Endothelial cell of umbilical vein (primary cell): ENCODE data around the gene SH3GL3. TPM values are rescaled to one million over a fixed set of nuclear protein-coding genes. Genes with fewer than 3 reads are reported as not detected.

Experiments used
- BruUV-seq: library from RNA; stranded (reverse); fragments of 400-500 nt; replicated peaks from 2 replicates; lab custom pipeline; 2021; lab: Mats Ljungman, UMichigan
- CTCF ChIA-PET: fragments of 300-600, 350-600 bp; sonication (Branson Sonifier 250); formaldehyde crosslinking; loops from one replicate; lab custom pipeline; 2021; ENCODE audit warnings: antibody characterized with exemption, inconsistent platforms; lab: Charles Lee
- POLR2A ChIA-PET: fragments of 300-600, 350-600 bp; sonication (Branson Sonifier 250); formaldehyde crosslinking; loops from one replicate; lab custom pipeline; 2021; ENCODE audit warnings: antibody characterized with exemption, inconsistent platforms; lab: Charles Lee
- DNase-seq: peaks from one replicate; pipeline ENCODE4 v3.0.0-alpha.2; 2011; ENCODE audit warnings: low read depth, low spot score
- FAIRE-seq: peaks from 2 replicates; lab custom pipeline; 2011; peaks lifted over from hg19 to GRCh38; lab: Jason Lieb, UNC
- H2AFZ ChIP-seq: 2 replicates; pipeline ENCODE4 v1.6.0; 2012; ENCODE audit warnings: low read depth, low read length, control low read depth, inconsistent platforms
- H3K27ac ChIP-seq: 2 replicates; pipeline ENCODE4 v1.5.1; 2011; ENCODE audit warnings: low read depth, mild to moderate bottlenecking, control low read depth, low read length, moderate library complexity; ENCODE audit not compliant: insufficient read depth
- H3K27me3 ChIP-seq, 2 experiments: 2 replicates each; pipeline versions ENCODE4 v1.6.0 to v1.6.1; 2011; ENCODE audit warnings: low read length in 2 of 2, mixed read lengths in 1 of 2; ENCODE audit not compliant: control insufficient read depth in 2 of 2, insufficient read depth in 2 of 2
- H3K36me3 ChIP-seq, 2 experiments: 2 replicates in 1 of 2; 3 replicates in 1 of 2; pipeline ENCODE4 v1.5.1; 2011; ENCODE audit warnings: low read length in 2 of 2, mild to moderate bottlenecking in 1 of 2, moderate library complexity in 1 of 2; ENCODE audit not compliant: control insufficient read depth in 2 of 2, insufficient read depth in 2 of 2; ENCODE audit errors: extremely low read depth in 1 of 2
- H3K4me1 ChIP-seq: 3 replicates; pipeline ENCODE4 v1.5.1; 2011; ENCODE audit warnings: mild to moderate bottlenecking, low read length; ENCODE audit not compliant: control insufficient read depth, insufficient read depth; ENCODE audit errors: extremely low read depth
- H3K4me2 ChIP-seq: 2 replicates; pipeline ENCODE4 v1.6.1; 2011; ENCODE audit warnings: low read length, control low read depth, mixed read lengths; ENCODE audit not compliant: insufficient read depth
- H3K4me3 ChIP-seq, 3 experiments: fragments of 200-600 bp in 1 of 3; sonication (generic), shearing (Covaris generic) in 1 of 3; replicated peaks in 1 of 3; 2 replicates each; pipeline ENCODE4 v1.5.1; 2011 to 2016; ENCODE audit warnings: control low read depth in 3 of 3, low read length in 3 of 3, mild to moderate bottlenecking in 2 of 3, inconsistent platforms in 1 of 3, low read depth in 1 of 3, moderate library complexity in 1 of 3; ENCODE audit not compliant: insufficient read depth in 1 of 3
- H3K79me2 ChIP-seq: 2 replicates; pipeline ENCODE4 v1.6.0; 2012; ENCODE audit warnings: low read length, inconsistent platforms; ENCODE audit not compliant: control insufficient read depth, insufficient read depth
- H3K9ac ChIP-seq: replicated peaks from 2 replicates; pipeline ENCODE3; 2011; ENCODE audit warnings: low read length, control low read depth; ENCODE audit not compliant: insufficient read depth; ENCODE audit errors: extremely low read depth
- H3K9me1 ChIP-seq: replicated peaks from 3 replicates; pipeline ENCODE4 v1.6.0; 2011; ENCODE audit warnings: mild to moderate bottlenecking, low read length; ENCODE audit not compliant: control insufficient read depth, insufficient read depth; ENCODE audit errors: extremely low read depth
- H3K9me3 ChIP-seq: replicated peaks from 2 replicates; pipeline ENCODE4 v1.5.1; 2012; ENCODE audit warnings: low read length, inconsistent platforms; ENCODE audit not compliant: control insufficient read depth, insufficient read depth
- H4K20me1 ChIP-seq: replicated peaks from 2 replicates; pipeline ENCODE3; 2011; ENCODE audit warnings: mild to moderate bottlenecking, low read length; ENCODE audit not compliant: control insufficient read depth, insufficient read depth; ENCODE audit errors: extremely low read depth
- CTCF ChIP-seq, 2 donors: IDR thresholded peaks; 1 replicate in 1 of 2; 2 replicates in 1 of 2; pipeline ENCODE4 v1.5.1; 2011; ENCODE audit warnings: low read length in 2 of 2, mild to moderate bottlenecking in 2 of 2, moderate library complexity in 2 of 2, control low read depth in 1 of 2, inconsistent platforms in 1 of 2, low read depth in 1 of 2; ENCODE audit not compliant: insufficient read depth in 1 of 2; ENCODE audit errors: extremely low read depth in 1 of 2
- EZH2 ChIP-seq: IDR thresholded peaks from 2 replicates; pipeline ENCODE4 v1.6.1; 2012; ENCODE audit warnings: borderline replicate concordance, low read depth, mild to moderate bottlenecking, moderate library complexity, low read length, inconsistent platforms; ENCODE audit not compliant: severe bottlenecking
- FOS ChIP-seq: IDR thresholded peaks from 2 replicates; pipeline ENCODE4 v1.6.1; 2011; ENCODE audit warnings: mild to moderate bottlenecking, low read length, moderate library complexity, borderline replicate concordance; ENCODE audit not compliant: insufficient read depth
- GATA2 ChIP-seq: IDR thresholded peaks from 2 replicates; pipeline ENCODE4 v1.7.0; 2011; ENCODE audit warnings: low read depth, mild to moderate bottlenecking, moderate library complexity, mixed read lengths, low read length; ENCODE audit not compliant: insufficient read length, insufficient read depth
- JUN ChIP-seq: IDR thresholded peaks from 2 replicates; pipeline ENCODE4 v1.6.1; 2011; ENCODE audit warnings: borderline replicate concordance, low read depth; ENCODE audit not compliant: insufficient read length, insufficient read depth
- MAX ChIP-seq: IDR thresholded peaks from 2 replicates; pipeline ENCODE4 v1.6.1; 2011; ENCODE audit not compliant: insufficient read depth, insufficient read length
- MYC ChIP-seq: IDR thresholded peaks from one replicate; pipeline ENCODE4 v1.6.1; 2011; ENCODE audit warnings: mild to moderate bottlenecking, low read depth, low read length
- POLR2A ChIP-seq: IDR thresholded peaks from 2 replicates; pipeline ENCODE4 v1.6.1; 2012; ENCODE audit warnings: low read depth, mild to moderate bottlenecking, control low read depth, low read length
- POLR2AphosphoS5 ChIP-seq: IDR thresholded peaks from 2 replicates; pipeline ENCODE4 v1.6.1; 2012; ENCODE audit warnings: low read depth, mild to moderate bottlenecking, control low read depth, low read length, moderate library complexity; ENCODE audit not compliant: insufficient read depth
- dilution Hi-C: fragments of 300-500 bp; cut with MboI; formaldehyde crosslinking; loops from one replicate; pipeline ENCODE4 v1.15.0; 2019; ENCODE audit warnings: low sequenced_read_pairs; ENCODE audit not compliant: extremely low pct_ligation_motif_present
- intact Hi-C: fragments of 100-400 bp; cut with micrococcal nuclease; formaldehyde crosslinking; loops from one replicate; pipeline ENCODE4 v1.10.0; 2022
- polyA plus RNA-seq, 4 experiments: library from polyadenylated mRNA; depleted of rRNA in 3 of 4; stranded (reverse) in 3 of 4; unstranded in 1 of 4; fragments of >200 nt; gene quantifications; 2 replicates each; pipeline versions ENCODE4 v1.2.1 to v1.2.3, GENCODE V29; 2011 to 2012; ENCODE audit warnings: missing spikeins in 1 of 4
- total RNA-seq: library from RNA; stranded (reverse); gene quantifications from 2 replicates; pipeline ENCODE4 v1.2.3, GENCODE V29; 2021

The SH3GL3 gene
- total and polyA plus RNA-seq, 2 donors (not counting 3 experiments of a cell fraction or from before 2014, with no cell fraction given): not detected

- TF ChIP-seq POLR2A (no peak), EZH2 (no peak), JUN (no peak), GATA2 (no peak), FOS (no peak)
- no peak overlapping the region for H2AFZ ChIP-seq
- no peaks in the 10 kb centered on the region for H4K20me1 ChIP-seq
- no peaks in the 10 kb centered on the region for H3K36me3 ChIP-seq
- H3K27ac ChIP-seq: no peak overlapping the region
- no peaks in the 10 kb centered on the region for H3K79me2 ChIP-seq
- ChIA-PET POLR2A (no interaction called here), CTCF (no interaction called here)
- no peaks in the 10 kb centered on the region for H3K27me3 ChIP-seq
- no peaks in the 10 kb centered on the region for H3K9me3 ChIP-seq
- H3K4me3 ChIP-seq: no peak overlapping the region
- H3K4me1 ChIP-seq: no peaks in the 10 kb centered on the region
- no peaks in the 10 kb centered on the region for H3K9me1 ChIP-seq
- no peak overlapping the region for H3K4me2 ChIP-seq
- FAIRE-seq (no peak), DNase-seq (no peak)
- intact Hi-C loops: no loop called here
- BruUV-seq: no TSS peak
- dilution Hi-C loops: no loop called here
- no peak overlapping the region for H3K9ac ChIP-seq
These were observed 148.1 kb downstream of the SH3GL3 start for GRCh38 chr15:83595191-83595590.

- Histone ChIP-seq H3K9me1 (no peaks in the 10 kb centered on the region), H3K79me2 (no peaks in the 10 kb centered on the region), H2AFZ (no peak overlapping the region), H3K27me3 (no peaks in the 10 kb centered on the region), H4K20me1 (no peaks in the 10 kb centered on the region), H3K4me1 (no peaks in the 10 kb centered on the region), H3K4me2 (no peak overlapping the region), H3K9ac (no peak overlapping the region), H3K9me3 (no peaks in the 10 kb centered on the region), H3K27ac (no peak overlapping the region), H3K36me3 (no peaks in the 10 kb centered on the region), H3K4me3 (no peak overlapping the region)
- ChIA-PET POLR2A (no interaction called here), CTCF (no interaction called here)
- TF ChIP-seq POLR2AphosphoS5: no peak
- no peak for TF ChIP-seq POLR2A
- no peak for TF ChIP-seq MYC
- TF ChIP-seq CTCF (IDR thresholded peaks at IDR 0.05; ENCODE audit: extremely low read depth in 1 of 2, insufficient read depth in 1 of 2, low read depth in 1 of 2, low read length in 2 of 2): no peak
- no peak for TF ChIP-seq MAX
- no peak for TF ChIP-seq EZH2
- TF ChIP-seq JUN: no peak
- no peak for TF ChIP-seq GATA2
- no peak for TF ChIP-seq FOS
- BruUV-seq: no TSS peak
- DNase-seq: no peak
- intact Hi-C loops: no loop called here
- dilution Hi-C loops: no loop called here
- FAIRE-seq: no peak
These were observed 150.9 kb downstream of the SH3GL3 start for GRCh38 chr15:83598031-83598430.
